Brain microvascular endothelial cell (primary cell): Measurements from ENCODE around the gene IL15RA.
"Not testable (repeated sequence)": the region's sequence is repeated elsewhere in the genome, so short reads cannot be mapped to it uniquely, and the experiment has no call there.

Experiments used
- DNase-seq: peaks from one replicate; pipeline ENCODE4 v3.0.0-alpha.2; 2020
- H3K27ac ChIP-seq: fragments of 250-450 bp; sonication (Bioruptor Pico); 2 replicates; pipeline ENCODE4 v1.5.1; 2020; ENCODE audit warnings: mild to moderate bottlenecking, moderate library complexity
- H3K27me3 ChIP-seq: fragments of 250-450 bp; sonication (Bioruptor Pico); replicated peaks from 2 replicates; pipeline ENCODE4 v1.5.1; 2020; ENCODE audit warnings: mild to moderate bottlenecking
- H3K36me3 ChIP-seq: fragments of 250-450 bp; sonication (Bioruptor Pico); replicated peaks from 2 replicates; pipeline ENCODE4 v1.5.1; 2020; ENCODE audit warnings: mild to moderate bottlenecking
- H3K4me3 ChIP-seq: 2 replicates; pipeline ENCODE4 v1.5.1; 2011; ENCODE audit warnings: low read depth, mild to moderate bottlenecking, control low read depth, low read length, moderate library complexity
- CTCF ChIP-seq: IDR thresholded peaks from 2 replicates; pipeline ENCODE4 v1.5.1; 2011; ENCODE audit warnings: low read depth, mild to moderate bottlenecking, moderate library complexity, low read length, control low read depth, inconsistent platforms; ENCODE audit errors: missing control alignments
- in situ Hi-C: cut with HindIII; loops from 2 replicates; pipeline ENCODE4 v1.10.0; 2017; ENCODE audit warnings: low sequenced_read_pairs, low pct_ligation_motif_present

Gene IL15RA

GRCh38 chr10:6009961-6010360, 32.6 kb upstream of the IL15RA start:
- Histone ChIP-seq H3K27ac (no peak overlapping the region), H3K4me3 (no peak overlapping the region), H3K36me3 (no peaks in the 10 kb centered on the region), H3K27me3 (no peaks in the 10 kb centered on the region)
- in situ Hi-C loops: no loop called here
- DNase-seq: no peak
- no peak for TF ChIP-seq CTCF

- TF ChIP-seq CTCF: no peak
- Histone ChIP-seq H3K27me3 (no peaks in the 10 kb centered on the region), H3K27ac (no peak overlapping the region), H3K36me3 (no peaks in the 10 kb centered on the region), H3K4me3 (no peak overlapping the region)
- peak; percentile 50 for DNase-seq
- in situ Hi-C loops: no loop called here
Observed at GRCh38 chr10:6009150-6009549, 31.8 kb upstream of the IL15RA start.

GRCh38 chr10:6008497-6009142, 31.3 kb upstream of the IL15RA start:
- H3K36me3 ChIP-seq: no peaks in the 10 kb centered on the region
- in situ Hi-C loops: no loop called here
- no peak overlapping the region for H3K4me3 ChIP-seq
- no peak overlapping the region for H3K27ac ChIP-seq
- TF ChIP-seq CTCF: no peak
- DNase-seq: no peak
- H3K27me3 ChIP-seq: no peaks in the 10 kb centered on the region

GRCh38 chr10:6006991-6007390, 29.6 kb upstream of the IL15RA start:
- in situ Hi-C loops: no loop called here

GRCh38 chr10:6006546-6006945, 29.2 kb upstream of the IL15RA start:
- in situ Hi-C loops: no loop called here
- no peak for TF ChIP-seq CTCF
- Histone ChIP-seq H3K4me3 (no peak overlapping the region), H3K27me3 (no peaks in the 10 kb centered on the region), H3K27ac (no peak overlapping the region), H3K36me3 (no peaks in the 10 kb centered on the region)
- no peak for DNase-seq

More at GRCh38 chr10:6006991-6007390, 29.6 kb upstream of the IL15RA start:
- no peak overlapping the region for H3K27ac ChIP-seq
- TF ChIP-seq CTCF: no peak
- no peak overlapping the region for H3K4me3 ChIP-seq
- no peaks in the 10 kb centered on the region for H3K27me3 ChIP-seq
- no peak for DNase-seq
- H3K36me3 ChIP-seq: no peaks in the 10 kb centered on the region

GRCh38 chr10:6005856-6006395, 28.6 kb upstream of the IL15RA start:
- no peak for TF ChIP-seq CTCF
- H3K4me3 ChIP-seq: no peak overlapping the region
- H3K36me3 ChIP-seq: no peaks in the 10 kb centered on the region
- H3K27me3 ChIP-seq: no peaks in the 10 kb centered on the region
- no peak for DNase-seq
- in situ Hi-C loops: no loop called here
- H3K27ac ChIP-seq: no peak overlapping the region

- H3K36me3 ChIP-seq, H3K27ac ChIP-seq, H3K4me3 ChIP-seq, DNase-seq, H3K27me3 ChIP-seq, in situ Hi-C loops: not testable (repeated sequence)
Observed at GRCh38 chr10:6005161-6005804, 27.9 kb upstream of the IL15RA start.
